ENCODE results near the gene GSG1L.

Gene GSG1L

DNA sequence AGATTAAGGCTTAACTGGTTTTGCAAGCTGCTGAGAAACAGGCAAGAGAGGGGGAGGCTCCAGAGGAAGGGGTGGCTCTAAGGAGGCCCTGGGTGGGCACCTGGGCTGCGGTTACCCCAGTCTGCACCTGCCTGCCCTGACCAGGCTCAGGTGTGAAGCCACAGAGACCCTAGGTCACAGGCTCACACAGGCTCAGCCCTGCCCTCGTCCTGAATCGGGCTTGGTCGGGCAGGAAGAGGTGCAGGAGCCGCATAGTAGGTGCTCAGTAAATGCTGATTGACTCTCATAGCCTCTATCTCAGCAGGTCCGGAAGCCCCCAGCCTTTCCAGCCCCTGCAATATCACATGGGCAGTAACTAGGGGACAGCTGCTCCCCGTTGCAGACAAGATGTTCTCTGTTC lies 203.4 kb downstream of the GSG1L start:
- TF ChIP-seq CTCF (conservative IDR thresholded peaks at IDR 0.05; ENCODE audit: low read length) = no peak
- no peak for DNase-seq (ENCODE audit: low read depth)
- no peak overlapping the region for H3K4me3 ChIP-seq (ENCODE audit: low read length)

GRCh38 chr16:27859020-27859419 lies 204.5 kb downstream of the GSG1L start:
- no peak for TF ChIP-seq CTCF (conservative IDR thresholded peaks at IDR 0.05; ENCODE audit: low read length)
- no peak for DNase-seq (ENCODE audit: low read depth)
- no peak overlapping the region for H3K4me3 ChIP-seq (ENCODE audit: low read length)

GRCh38 chr16:27853651-27854050 lies 209.9 kb downstream of the GSG1L start:
- no peak overlapping the region for H3K4me3 ChIP-seq (ENCODE audit: low read length)
- DNase-seq (ENCODE audit: low read depth) = no peak
- no peak for TF ChIP-seq CTCF (conservative IDR thresholded peaks at IDR 0.05; ENCODE audit: low read length)

GRCh38 chr16:27853101-27853500 lies 210.4 kb downstream of the GSG1L start:
- TF ChIP-seq CTCF (conservative IDR thresholded peaks at IDR 0.05; ENCODE audit: low read length) = no peak
- H3K4me3 ChIP-seq (ENCODE audit: low read length) = no peak overlapping the region

DNA sequence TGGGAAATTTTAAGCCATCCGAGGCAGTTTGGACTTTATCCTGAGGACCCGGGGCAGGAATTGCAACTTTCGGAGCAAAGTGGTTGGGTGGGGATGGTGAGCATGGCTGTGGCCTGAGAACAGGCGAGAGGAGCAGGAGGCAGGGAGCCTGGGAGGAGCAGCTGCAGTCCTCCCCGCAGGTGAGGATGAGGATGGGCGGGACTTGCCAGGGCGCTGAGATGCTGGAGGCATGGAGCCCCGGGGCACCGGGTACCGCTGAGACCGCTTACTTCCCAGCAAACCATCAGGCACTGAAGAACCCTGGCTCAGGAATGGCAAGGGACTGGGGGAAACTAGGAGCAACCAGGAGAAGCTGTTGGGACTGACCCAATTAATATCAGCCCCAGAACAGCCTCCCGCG lies 210.8 kb downstream of the GSG1L start:
- no peak overlapping the region for H3K4me3 ChIP-seq (ENCODE audit: low read length)
- TF ChIP-seq CTCF (conservative IDR thresholded peaks at IDR 0.05; ENCODE audit: low read length) = no peak
- DNase-seq (ENCODE audit: low read depth) = no peak

More at GRCh38 chr16:27853101-27853500, 210.4 kb downstream of the GSG1L start:
- no peak for DNase-seq (ENCODE audit: low read depth)

DNA sequence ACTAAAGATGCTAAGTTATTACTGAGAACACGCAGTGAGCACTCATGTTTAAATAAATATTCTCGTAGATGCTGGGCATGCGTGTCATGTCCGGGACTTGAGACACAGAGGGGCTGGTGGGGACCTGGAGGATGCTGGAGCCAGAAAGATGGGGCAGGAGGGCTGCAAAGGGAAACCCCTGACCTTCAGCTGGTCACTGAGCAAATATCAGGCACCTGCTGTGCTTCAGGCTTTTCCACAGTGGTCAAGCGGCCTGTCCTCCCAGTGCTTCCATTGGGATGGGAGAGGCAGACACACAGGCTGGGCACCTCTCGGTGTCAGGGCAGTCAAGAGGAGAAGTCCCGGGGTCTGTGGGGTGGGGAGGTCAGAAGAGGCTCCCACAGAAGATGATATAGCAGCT lies 211.4 kb downstream of the GSG1L start:
- H3K4me3 ChIP-seq (ENCODE audit: low read length) = no peak overlapping the region
- no peak for TF ChIP-seq CTCF (conservative IDR thresholded peaks at IDR 0.05; ENCODE audit: low read length)
- DNase-seq (ENCODE audit: low read depth) = no peak

DNA sequence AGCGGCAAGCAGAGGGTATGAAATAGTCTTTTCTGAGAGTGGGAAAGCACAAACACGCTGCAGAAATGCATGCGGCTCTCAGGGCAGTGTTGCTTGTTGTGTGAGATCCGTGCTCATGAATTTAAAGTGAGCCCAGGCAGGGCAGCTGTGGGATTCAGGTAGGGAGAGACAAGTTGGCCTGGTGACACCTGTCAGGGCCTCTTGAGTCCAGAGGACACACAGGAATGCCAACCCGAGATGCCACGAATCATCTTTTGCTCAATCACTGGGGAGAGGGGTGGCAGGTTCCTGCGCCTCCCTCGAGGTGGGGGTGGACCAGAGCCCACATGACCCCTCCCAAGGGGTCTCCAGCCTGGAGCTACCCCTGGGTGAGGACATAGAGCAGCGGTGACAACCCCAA lies 211.9 kb downstream of the GSG1L start:
- no peak for TF ChIP-seq CTCF (conservative IDR thresholded peaks at IDR 0.05; ENCODE audit: low read length)
- H3K4me3 ChIP-seq (ENCODE audit: low read length) = no peak overlapping the region
- no peak for DNase-seq (ENCODE audit: low read depth)

All from AG10803 (cell line).